Stimulated activated CD4-positive, alpha-beta T cell treated with anti-CD3 and anti-CD28 coated beads, Interleukin-4, amount 100 ng/mL, for 24 hours (primary cell): ENCODE measurements around the gene MCRS1.
"Not testable (repeated sequence)": the region's sequence is repeated elsewhere in the genome, so short reads cannot be mapped to it uniquely, and the experiment has no call there.

Experiments used
- DNase-seq: peaks from one replicate; pipeline ENCODE4 v3.0.0-alpha.2; 2020

MCRS1 gene

DNA sequence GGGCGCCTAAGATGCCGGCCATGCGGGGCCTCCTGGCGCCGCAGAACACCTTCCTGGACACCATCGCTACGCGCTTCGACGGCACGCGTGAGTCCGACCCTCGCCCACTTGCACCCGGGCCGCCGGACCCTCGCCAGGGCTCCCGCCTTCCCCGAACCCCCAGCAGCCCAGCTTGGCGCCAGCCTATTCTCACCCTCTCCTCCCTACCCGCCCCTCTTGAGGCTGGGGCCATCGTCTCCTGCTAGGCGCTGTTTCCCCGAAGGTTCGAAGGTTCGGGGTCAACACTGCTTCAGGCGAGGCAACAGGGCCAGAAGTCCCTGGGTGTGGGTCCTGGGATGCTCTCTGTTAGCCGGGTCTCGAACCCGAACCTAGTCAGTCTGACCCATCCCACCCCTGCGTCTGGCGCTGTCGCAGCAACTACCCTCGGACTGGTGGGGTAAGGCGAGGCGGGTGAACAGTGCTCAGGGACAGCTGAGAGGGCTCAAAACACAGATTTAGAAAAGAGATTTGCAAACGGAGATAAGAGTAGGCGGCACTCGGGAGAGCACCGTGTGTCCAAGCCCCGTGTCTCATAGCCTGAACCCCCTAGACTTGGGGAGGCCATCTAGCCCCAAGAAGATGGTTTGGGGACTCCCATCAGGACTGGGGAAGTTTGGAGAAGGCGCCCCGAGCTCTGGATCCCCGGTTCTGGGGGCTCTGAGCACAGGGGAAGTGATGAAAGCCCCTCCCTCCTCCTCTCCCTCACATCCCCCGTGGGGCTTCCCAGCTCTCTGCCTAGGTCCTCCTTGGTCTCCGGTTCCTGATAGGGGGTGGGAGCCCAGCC lies 28.3 kb downstream of the MCRS1 start:
- DNase-seq, result no peak

DNA sequence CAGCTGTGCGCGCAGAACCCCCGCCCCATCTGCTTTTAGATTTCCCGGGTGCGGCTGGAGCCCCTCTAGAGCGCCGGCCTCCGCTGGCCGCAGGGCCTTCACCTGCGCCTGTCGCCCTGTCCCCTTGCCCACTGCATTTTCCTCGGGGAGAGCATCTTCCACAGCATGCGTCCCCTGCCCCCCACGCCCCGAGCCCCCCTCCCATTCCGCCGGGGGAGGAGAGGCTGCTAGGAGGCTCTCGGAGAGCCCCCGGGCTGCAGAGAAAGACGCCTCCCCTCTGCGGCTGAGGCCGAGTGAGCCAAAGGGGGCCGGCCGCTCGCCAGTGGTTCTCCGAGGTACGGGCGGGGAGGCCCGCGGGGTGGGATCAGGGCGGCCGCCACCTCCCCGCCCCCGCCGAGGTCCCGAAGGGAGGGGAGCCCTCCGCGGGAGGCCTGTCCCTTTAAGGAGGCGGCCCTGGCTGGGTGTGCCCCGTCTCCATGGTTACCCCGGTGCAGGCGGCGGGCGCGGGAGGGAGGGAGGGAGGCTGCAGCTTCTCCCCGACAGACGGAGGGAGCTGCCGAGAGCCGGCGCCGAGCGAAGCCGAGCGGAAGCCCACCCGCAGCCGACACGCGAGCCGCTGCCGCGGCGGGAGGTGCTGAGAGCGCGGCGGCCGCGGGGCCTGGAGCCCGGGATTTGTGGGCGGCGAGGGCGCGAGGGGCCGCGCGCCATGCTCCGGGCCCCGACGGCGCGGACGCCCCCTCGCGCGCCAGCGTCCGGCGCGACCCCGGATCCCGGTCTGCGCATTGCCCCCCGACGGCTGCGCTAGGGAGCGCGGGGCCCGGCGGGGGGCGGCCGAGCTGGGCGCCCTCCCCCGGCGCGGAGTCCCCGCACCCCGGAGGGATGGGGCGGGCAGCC lies 29.2 kb downstream of the MCRS1 start, which contains the start of gene KCNH3:
TSS of gene KCNH3 (plus strand) at position 521 of the 894 bp plus-strand sequence. CDS start 387 bp downstream, outside the sequence.
- DNase-seq, result peak; percentile 84

DNA sequence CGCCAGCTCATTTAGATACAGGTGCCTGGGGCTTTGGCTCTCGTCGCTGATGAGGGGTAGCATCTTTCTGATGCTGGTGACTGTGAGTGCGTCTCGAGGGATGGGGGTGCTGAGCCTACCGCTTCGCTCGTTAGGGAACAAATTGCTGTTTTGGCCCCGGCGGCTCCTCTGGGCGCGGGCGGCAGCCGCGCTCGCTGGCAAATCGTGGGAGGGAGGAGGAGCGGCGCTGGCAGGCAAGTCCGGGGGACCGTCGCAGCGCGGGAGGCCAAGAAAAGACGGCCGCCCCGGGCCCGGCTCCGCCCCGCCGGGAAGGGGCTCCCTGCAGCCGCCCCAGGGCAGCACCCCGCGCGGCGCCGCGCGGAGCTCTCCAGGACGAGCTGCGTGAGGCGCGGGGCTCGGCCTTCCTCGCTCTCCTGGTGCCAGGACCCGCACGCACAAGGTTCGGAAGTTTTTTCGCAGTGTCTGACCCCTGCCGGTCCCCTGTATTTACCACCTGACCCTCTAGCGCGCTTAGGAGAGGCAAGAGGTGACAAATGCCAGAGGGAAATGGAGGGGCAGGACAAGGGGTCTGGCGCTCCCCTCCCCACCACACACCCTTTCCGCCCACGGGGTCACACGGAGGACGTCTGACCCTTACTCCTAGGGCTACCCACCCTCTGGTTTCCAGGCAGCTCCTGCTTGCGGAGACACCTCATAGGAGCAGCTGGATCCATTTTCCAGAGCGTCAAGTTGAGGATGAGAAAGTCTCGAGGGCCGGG lies 30.0 kb downstream of the MCRS1 start:
- DNase-seq, result peak; percentile 37

DNA sequence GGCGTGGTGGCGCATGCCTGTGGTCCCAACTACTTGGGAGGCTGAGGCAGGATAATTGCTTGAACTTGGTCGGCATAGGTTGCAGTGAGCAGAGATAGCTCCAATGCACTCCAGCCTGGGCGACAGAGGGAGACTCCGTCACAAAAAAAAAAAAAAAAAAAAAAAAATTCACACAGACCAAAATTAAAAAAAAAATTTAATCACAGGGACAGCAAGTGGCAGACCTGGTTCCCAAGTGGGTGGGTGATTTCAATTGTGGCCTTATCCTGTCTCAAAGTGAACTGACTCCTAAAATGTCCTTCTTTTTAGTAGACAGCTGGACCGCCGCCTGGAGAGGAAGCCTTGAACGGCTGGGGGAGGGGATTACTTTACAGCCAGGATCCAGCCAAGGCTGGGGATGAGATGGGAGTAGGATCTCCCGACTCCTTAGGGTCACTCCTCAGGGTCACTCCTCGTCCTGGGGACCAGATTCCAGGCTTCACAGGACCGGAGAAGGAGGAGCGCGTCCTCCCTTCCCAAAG lies 30.7 kb downstream of the MCRS1 start:
- no peak for DNase-seq

DNA sequence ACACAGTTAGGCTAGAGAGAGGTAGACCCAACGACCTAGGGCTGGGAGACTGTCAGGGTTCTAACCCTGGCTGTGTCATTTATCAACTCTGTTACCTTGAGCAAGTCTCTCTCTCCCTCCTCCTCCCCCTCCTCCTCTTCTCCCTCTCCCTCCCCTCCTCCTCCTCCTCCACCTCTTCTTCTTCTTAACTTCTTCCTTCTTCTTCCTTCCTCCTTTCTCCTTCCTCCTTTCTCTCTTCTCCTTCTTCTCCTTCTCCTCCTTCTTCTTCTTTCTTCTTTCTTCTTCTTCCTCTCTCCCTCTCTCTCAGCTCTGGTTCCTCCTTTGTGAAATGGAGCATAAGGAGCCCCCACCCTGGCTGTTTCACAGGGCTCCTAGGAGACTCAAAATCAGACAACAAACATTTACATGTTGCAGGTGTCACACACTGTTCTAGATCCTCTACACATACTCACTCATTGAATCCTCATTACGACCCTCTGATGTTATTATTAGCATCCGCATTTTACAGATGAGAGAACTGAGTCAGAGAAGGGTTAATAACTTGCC lies 31.3 kb downstream of the MCRS1 start:
- DNase-seq, result no peak

DNA sequence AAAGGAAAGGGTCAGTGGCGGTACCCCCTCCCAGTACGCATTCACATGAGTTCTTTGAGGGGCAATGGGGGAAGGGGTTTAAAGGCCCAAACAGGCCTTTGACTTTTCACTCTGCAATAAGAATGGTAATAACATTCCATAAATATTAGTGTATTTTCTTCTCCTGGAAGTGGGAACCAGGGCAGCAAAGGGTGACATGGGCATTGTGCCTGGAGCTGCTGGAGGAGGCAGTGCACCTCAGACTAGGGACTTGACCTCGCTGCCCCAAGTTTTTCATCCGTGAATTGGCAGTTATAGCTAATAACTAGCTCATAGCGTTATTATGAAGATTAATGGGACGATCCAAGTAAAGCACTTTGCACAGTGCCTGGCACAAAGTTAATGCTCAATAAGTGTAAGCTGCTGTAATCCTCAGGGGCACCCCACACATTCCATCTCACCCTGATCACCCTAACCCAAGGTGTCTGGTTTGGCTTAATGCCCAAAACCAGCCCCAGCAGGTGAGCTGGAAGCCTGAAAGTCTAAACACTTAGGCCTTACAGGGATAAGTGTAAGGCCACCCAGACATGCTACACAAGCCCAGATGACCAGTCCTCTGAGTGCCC lies 31.9 kb downstream of the MCRS1 start:
- DNase-seq, result no peak

DNA sequence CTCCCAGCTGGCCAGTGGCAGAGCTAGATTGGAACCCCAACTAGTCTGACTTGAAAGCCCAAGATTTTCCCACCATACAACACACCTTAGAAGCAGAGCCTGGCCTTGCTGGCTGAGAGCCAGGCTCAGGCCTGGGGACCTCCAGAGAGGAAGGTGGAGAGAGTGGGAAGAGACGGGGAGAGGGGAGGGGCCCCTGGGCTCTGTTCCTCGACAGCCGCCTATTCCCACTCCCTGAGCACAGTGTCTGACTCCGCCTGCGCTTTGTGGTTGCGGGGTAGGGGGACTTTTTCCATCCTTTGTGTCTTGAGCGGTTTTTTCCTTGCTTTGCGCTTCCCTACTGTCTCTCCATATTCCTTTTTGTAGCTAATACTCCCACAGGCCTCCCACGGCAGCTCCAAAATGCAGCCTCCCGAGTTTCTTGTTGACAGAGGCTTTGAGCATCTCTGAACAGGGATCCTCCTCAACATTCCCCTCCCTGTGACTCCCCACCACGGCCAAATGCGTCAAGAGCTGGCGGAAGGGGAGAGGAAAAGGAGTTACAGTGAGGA lies 33.1 kb downstream of the MCRS1 start:
- no peak for DNase-seq

DNA sequence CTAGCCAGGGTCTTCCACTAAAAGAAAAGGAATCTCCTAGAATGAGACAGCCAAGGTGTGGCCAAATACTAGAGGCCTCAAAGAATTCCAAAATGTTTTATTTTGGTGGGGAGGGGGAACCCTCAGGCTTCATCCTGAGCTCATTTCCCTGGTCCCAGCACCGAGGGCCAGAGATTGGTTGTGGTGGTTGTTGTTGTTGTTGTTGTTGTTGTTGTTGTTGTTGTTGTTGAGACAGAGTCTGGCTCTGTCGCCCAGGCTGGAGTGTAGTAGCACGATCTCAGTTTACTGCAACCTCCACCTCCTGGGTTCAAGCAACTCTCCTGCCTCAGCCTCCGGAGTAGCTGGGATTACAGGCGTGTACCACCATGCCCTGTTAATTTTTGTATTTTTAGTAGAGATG lies 33.8 kb downstream of the MCRS1 start:
- DNase-seq, result not testable (repeated sequence)

DNA sequence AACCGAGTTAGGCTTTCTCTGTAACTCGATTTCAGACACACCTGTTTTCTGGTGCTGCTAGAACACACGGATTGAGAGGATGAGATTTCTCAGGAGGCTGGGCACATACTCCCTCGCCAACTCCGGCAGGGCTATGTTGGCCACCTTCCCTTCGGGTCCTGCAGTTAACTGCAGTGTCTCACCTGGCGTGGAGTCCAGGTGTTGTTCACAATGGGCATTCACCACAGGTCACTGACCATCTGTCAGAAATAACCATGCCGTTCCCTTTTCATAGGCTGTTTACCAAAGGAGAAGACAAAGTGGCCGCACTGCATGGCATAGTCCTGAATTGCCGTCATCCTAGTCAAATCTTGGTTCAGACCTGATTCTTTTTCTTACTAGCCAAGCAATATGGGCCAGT lies 34.6 kb downstream of the MCRS1 start:
- DNase-seq, result no peak

DNA sequence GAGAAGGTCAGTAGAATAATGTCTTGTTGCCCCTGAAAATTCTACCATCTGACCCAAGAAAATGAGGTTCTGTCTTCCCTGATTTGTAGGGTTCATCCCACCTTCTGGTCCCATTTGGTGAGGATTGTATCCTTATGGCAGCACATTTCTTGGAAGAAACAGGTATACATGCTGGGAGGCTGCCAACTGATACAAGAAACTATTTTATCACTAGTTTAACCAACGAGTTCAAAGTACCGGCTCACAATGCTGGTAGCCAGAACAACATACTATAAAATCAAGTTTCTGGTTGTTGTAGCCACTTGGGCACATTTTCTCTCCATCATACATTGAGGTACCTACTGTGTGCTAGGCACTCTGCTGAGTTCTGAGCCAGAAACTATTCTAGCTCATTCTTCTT lies 36.2 kb downstream of the MCRS1 start:
- DNase-seq, result no peak

DNA sequence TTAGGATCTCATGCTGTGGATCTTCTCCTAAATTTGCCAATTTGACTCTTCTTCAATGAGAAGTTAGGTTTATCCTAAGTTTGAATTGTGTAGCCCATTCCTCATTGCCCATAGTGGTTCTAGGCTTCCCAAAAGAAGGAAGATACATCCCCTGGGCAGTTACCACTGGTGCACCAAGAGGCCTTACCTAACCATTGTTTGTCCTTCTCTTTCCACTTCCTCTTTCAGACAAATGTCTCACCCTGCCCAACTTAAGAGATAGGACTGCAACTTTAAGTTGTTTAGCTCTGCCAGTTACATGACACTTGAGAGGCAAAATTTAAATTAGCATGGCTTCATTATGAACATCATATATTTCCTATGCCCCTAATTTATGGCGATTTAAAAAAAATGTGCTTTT lies 38.5 kb downstream of the MCRS1 start:
- no peak for DNase-seq

DNA sequence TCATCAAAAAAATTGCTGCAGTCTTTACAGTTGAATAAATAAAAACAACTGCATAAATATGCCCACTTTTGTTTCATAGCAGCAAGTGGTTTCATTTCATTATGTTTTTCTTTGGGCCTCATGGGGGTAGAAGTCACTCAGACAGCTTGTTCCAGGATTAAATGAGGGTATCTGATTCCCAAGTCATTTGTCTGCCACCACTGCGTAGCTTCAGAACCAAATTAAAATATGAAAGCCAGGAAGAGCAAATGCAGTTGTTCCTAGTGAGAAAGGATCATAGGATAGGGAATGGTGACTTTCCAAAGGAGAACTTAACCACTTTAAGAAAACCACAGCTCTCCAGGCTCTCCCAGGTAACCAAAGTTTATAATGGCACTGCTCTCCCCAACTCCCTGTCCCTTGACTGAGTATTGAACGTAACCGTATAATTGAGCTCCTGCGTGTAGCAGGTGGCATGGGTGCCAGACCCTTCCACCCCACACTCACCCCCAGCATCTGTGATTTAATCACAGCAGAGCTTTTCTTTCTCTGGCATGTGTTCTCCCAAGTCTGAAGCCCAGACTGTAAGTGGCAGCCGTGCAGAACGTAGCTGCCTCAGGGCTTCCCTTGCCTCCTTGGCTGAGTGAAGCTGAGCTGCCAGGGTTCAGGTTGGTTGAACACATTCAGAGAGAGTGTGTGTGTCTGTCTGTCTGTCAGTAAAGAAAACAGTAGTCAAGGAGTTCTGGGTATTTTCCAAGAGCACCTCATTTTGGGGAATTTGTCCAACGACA lies 40.4 kb downstream of the MCRS1 start:
- no peak for DNase-seq

DNA sequence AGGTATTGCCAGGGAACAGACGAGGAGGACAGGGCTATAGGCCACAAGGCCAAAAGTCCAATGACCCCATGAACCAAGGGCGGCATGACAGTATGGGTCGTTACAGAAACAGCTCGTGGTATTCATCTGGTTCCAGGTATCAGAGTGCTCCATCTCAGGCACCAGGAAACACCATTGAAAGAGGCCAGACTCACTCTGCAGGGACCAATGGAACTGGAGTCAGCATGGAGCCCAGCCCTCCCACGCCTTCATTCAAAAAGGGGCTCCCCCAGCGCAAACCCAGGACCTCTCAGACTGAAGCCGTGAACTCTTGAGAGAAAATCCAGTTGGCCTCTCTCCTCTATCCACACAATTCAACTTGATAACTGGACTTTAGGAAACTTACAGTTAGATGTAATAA lies 42.0 kb downstream of the MCRS1 start:
- DNase-seq, result no peak

DNA sequence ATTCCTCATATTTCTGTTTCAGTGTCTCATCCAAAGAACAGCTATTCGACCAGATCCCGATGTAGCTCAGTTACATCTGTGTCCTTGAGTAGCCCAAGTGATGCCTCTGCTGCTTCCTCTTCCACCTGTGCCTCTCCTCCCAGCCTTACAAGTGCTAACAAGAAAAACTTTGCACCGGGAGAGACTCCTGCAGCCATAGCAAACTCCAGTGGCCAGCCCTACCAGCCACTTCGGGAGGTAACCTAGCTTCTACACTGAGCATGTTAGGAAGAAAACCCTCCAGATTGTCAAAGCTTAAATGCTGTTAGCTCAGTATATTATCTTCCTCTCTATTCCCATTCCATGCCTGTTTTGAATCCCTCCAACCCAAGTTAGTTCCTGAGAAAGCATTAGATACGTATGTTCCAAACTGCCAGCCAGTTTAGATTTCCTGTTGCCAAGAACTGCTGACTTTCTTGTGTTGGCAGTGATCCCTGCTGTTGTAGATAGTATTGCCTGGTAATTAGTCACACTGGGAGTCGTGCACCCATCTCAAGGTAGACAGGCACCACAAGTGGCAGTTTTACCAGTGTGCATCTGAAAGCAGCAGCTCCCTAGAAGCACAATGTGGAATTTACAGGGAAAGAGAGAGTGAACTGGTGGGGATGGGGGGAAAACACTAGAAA lies 43.1 kb downstream of the MCRS1 start:
- DNase-seq, result no peak

DNA sequence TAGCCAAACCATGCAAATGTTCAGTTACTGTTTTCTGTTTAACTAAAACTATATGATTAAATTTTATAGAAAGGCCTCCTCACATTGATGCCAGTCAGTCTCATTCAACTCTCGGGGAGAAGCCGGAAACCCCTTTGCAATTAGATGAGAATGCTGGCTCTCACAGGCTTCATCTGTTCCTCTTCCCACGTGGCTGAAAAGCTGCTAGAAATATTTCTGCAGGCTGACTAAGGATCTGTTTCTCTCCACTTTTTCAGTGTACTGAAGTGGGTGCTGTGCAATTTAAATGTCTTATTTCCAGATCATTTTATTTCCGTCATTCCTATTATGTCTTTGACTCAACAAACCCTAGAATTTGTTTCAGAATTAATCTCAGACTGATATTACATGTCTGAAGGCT lies 46.6 kb downstream of the MCRS1 start:
- DNase-seq, result no peak

DNA sequence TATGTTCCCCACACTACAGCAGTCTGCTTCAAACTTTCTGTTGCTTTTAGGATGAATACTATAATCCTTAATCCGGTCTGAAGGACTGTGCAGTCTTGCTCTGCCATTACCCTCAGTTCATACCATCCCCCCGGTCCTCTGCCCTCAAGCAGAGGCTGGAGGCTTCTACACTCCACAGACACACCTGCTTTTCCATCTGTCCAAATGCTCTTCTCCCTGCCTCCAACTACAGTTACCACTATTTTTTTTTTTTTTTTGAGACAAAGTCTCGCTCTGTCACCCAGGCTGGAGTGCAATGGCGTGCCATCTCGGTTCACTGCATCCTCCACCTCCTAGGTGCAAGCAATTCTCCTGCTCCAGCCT lies 48.4 kb downstream of the MCRS1 start:
- no peak for DNase-seq

DNA sequence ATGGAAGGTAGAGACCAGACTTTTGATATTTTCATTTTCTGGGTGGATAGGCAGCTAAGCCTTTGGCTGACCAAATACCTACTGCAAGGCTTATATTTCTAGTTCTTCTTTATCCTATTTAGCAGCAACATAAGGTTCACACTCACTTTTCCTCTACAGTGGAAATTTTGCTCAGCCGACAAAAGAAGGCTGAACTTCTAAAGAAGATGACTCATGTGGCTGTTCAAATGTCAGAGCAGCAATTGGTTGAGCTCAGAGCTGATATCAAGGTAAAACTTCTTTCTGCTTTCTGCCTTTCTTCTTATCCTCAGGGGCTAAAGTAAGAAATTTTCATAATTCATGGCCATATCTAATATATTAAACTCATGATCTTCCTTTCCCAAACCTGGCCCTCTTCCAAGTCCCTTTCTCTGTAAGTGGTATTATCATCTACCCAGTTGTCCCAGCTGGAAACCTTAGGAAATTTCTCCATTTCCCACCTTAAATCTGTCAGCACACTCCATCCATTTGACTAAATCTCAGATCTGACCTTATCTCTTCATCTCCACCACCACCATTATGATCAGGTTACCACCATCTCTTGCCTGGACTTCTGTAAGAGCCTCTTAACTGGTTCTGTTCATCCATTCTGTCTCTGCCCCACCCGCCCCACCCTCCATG lies 48.9 kb downstream of the MCRS1 start:
- DNase-seq, result no peak

DNA sequence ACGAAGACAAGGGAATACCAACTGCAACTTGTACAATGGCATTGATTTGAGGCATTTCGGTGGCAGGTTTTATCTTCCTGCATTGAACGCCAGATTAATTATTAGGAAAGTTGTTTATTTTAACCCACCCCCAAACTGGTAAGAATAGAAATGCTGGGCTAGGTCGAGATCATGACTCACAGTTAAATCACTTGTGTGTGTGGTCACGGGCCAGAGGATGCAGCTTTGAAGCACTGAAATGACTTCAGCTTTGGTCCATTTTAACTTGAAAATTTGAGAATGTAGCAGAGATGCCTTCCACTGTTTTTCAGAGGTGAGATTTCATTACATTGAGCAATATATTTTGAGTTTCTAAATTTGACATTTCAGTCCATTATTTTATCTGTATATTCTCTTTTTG lies 52.7 kb downstream of the MCRS1 start:
- DNase-seq, result no peak

DNA sequence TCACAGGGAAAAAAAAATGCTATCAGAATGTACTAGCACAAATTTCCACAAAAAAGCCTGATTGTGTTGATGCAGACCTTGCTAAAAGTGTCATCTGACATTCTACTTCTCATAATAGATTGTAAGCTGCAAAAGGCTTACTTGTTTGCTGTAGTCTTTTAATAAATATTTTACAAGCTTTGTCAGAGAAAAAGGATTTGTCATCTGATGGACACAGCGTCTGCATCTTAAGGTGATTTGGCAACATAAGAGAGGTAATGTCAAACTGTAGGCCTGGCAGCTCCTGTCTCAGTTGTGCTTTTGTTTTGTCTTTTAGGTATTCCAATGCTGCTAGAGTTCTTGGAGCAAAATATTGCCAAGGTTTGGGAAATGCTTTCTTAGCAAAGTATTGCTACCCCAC lies 55.4 kb downstream of the MCRS1 start:
- DNase-seq, result no peak

DNA sequence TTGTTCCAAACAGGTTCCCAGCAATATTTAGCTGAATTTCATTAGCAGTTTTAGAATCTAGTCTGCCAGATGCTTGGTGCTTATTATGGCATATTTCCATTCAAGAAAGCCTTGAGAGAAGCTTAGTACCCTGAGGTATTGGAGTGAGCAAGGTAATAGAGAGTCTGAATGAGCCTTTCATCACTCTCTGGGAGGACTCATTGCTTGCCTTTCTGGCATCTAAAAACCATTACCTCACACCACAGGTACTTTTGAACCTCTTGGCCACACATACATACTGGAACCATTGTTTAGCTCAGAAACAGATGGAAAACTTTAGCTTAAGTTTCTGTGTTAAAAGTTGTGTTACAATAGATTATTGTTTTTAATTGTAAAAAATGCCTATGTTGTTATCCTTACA lies 56.5 kb downstream of the MCRS1 start:
- no peak for DNase-seq
